MCF 10A (cell line): ENCODE data around the gene SCYGR7. TPM values are rescaled to one million over a fixed set of nuclear protein-coding genes. Genes with fewer than 3 reads are reported as not detected.

Source experiments
- Bru-seq: library from RNA; stranded (reverse); fragments of 400-500 nt; gene quantifications from one replicate; lab custom pipeline; 2021; lab: Mats Ljungman, UMichigan
- BruChase-seq, 2 experiments: library from RNA; stranded (reverse); fragments of 400-500 nt; gene quantifications; one replicate each; lab custom pipeline; 2021; lab: Mats Ljungman, UMichigan
- BruUV-seq: library from RNA; stranded (reverse); fragments of 400-500 nt; replicated peaks from 2 replicates; lab custom pipeline; 2021; lab: Mats Ljungman, UMichigan
- CTCF ChIA-PET: fragments of 300-600 bp; sonication (Branson Sonifier 250); formaldehyde crosslinking; extraction: SDS; loops from one replicate; lab custom pipeline; 2021; ENCODE audit warnings: antibody characterized with exemption, inconsistent platforms; lab: Yijun Ruan, JAX
- POLR2A ChIA-PET: fragments of 300-600, 350-650 bp; sonication (Branson Sonifier 250); formaldehyde crosslinking; extraction: SDS; loops from one replicate; lab custom pipeline; 2020; ENCODE audit warnings: antibody characterized with exemption, inconsistent platforms; lab: Yijun Ruan, JAX
- DNase-seq: peaks from one replicate; pipeline ENCODE4 v3.0.0-alpha.2; 2018; ENCODE audit not compliant: unreplicated experiment
- H3K27ac Mint-ChIP-seq: one replicate; pipeline ENCODE4 v1.8.0; 2022; ENCODE audit warnings: mild to moderate bottlenecking, low read depth, mixed read lengths; ENCODE audit not compliant: unreplicated experiment
- H3K27me3 Mint-ChIP-seq: one replicate; pipeline ENCODE4 v1.8.0; 2022; ENCODE audit warnings: mixed read lengths; ENCODE audit not compliant: insufficient read depth, unreplicated experiment
- H3K36me3 Mint-ChIP-seq: one replicate; pipeline ENCODE4 v1.8.0; 2022; ENCODE audit warnings: mild to moderate bottlenecking, moderate library complexity, mixed read lengths; ENCODE audit not compliant: insufficient read depth, unreplicated experiment
- H3K4me1 Mint-ChIP-seq: one replicate; pipeline ENCODE4 v1.8.0; 2022; ENCODE audit warnings: mixed read lengths; ENCODE audit not compliant: insufficient read depth, unreplicated experiment
- H3K4me3 Mint-ChIP-seq: one replicate; pipeline ENCODE4 v1.8.0; 2022; ENCODE audit warnings: mild to moderate bottlenecking, moderate library complexity, mixed read lengths; ENCODE audit not compliant: unreplicated experiment
- H3K9me3 Mint-ChIP-seq: one replicate; pipeline ENCODE4 v1.8.0; 2022; ENCODE audit warnings: mixed read lengths; ENCODE audit not compliant: unreplicated experiment
- CTCF ChIP-seq: fragments of 200-600 bp; IDR thresholded peaks from one replicate; pipeline ENCODE4 v1.8.0; 2022; ENCODE audit warnings: antibody characterized with exemption, mild to moderate bottlenecking; ENCODE audit not compliant: unreplicated experiment
- intact Hi-C: fragments of 100-400 bp; cut with micrococcal nuclease; formaldehyde crosslinking; loops from 2 replicates; pipeline ENCODE4 v1.14.1; 2022
- long read RNA-seq: library from polyadenylated mRNA; stranded (forward); transcript quantifications from one replicate; pipeline ENCODE4 v2.0.0, GENCODE V29; 2022
- total RNA-seq: library from RNA; stranded (reverse); gene quantifications from 2 replicates; pipeline ENCODE4 v1.2.3, GENCODE V29; 2022

SCYGR7 gene
- total RNA-seq: not detected in 2 replicates
- Bru-seq, nascent RNA: not detected
- BruChase-seq, experiment 1, labeled RNA remaining after a 6-hour chase: not detected
- BruChase-seq, experiment 2, labeled RNA remaining after a 2-hour chase: not detected
- long read RNA-seq: 0 reads

GRCh38 chr2:227728035-227728434 lies at the start of gene SCYGR7:
Gene SCYGR7, plus strand, starts transcription at chr2:227728335. Its CDS starts 0 bp downstream, at chr2:227728335.
- intact Hi-C loops: no loop called here
- no peaks in the 10 kb centered on the region for H3K36me3 Mint-ChIP-seq

GRCh38 chr2:227684258-227684657 lies 43.9 kb upstream of the SCYGR7 start:
- H3K4me1 Mint-ChIP-seq: no peaks in the 10 kb centered on the region
- no peak overlapping the region for H3K4me3 Mint-ChIP-seq
- H3K27me3 Mint-ChIP-seq: peaks cover 9% of the 10 kb centered on the region
- intact Hi-C loops: no loop called here
- peak; percentile 26 for DNase-seq
- no peaks in the 10 kb centered on the region for H3K9me3 Mint-ChIP-seq
- TF ChIP-seq CTCF: no peak
- BruUV-seq: no TSS peak
- POLR2A ChIA-PET: interaction anchor here (0.9 kb wide), 2 partner anchors 9 to 84 kb away, joined by 3 read pairs; no protein-coding TSS in a partner anchor
- CTCF ChIA-PET: interaction anchor here (0.6 kb wide), 1 partner anchor 209 kb away, joined by 4 read pairs; no protein-coding TSS in a partner anchor
- no peak overlapping the region for H3K27ac Mint-ChIP-seq
- no peaks in the 10 kb centered on the region for H3K36me3 Mint-ChIP-seq

More at GRCh38 chr2:227728035-227728434, at the start of gene SCYGR7:
- no peaks in the 10 kb centered on the region for H3K27me3 Mint-ChIP-seq
- no peak for DNase-seq
- POLR2A ChIA-PET: no interaction called here
- TF ChIP-seq CTCF: no peak
- CTCF ChIA-PET: no interaction called here
- BruUV-seq: no TSS peak
- H3K4me3 Mint-ChIP-seq: no peak within 1 kb of the TSS
- no peaks in the 10 kb centered on the region for H3K9me3 Mint-ChIP-seq
- H3K27ac Mint-ChIP-seq: no peak within 1 kb of the TSS
- H3K4me1 Mint-ChIP-seq: no peaks in the 10 kb centered on the region

- DNase-seq: no peak
- Mint-ChIP-seq H3K9me3 (no peaks in the 10 kb centered on the region), H3K4me1 (no peaks in the 10 kb centered on the region), H3K36me3 (no peaks in the 10 kb centered on the region), H3K27ac (no peak overlapping the region), H3K4me3 (no peak overlapping the region), H3K27me3 (peaks cover 24% of the 10 kb centered on the region)
- intact Hi-C loops: no loop called here
- POLR2A ChIA-PET: no interaction called here
- no peak for TF ChIP-seq CTCF
- CTCF ChIA-PET: interaction anchor here (1.6 kb wide), 1 partner anchor 29 kb away, joined by 5 read pairs; no protein-coding TSS in a partner anchor
- BruUV-seq: no TSS peak
These were observed 40.9 kb upstream of the SCYGR7 start for GRCh38 chr2:227687189-227687588.

- POLR2A ChIA-PET: interaction anchor here (0.6 to 0.7 kb wide), 3 partner anchors 128 to 224 kb away, joined by 3 read pairs; no protein-coding TSS in a partner anchor
- DNase-seq: peak; percentile 35
- Mint-ChIP-seq H3K4me1 (no peaks in the 10 kb centered on the region), H3K4me3 (no peak overlapping the region), H3K36me3 (no peaks in the 10 kb centered on the region), H3K27ac (no peak overlapping the region), H3K9me3 (no peaks in the 10 kb centered on the region), H3K27me3 (peaks cover 18% of the 10 kb centered on the region)
- intact Hi-C loops: no loop called here
- CTCF ChIA-PET: interaction anchor here (2.2 to 2.3 kb wide), 2 partner anchors 17 to 39 kb away, joined by 7 to 8 read pairs; no protein-coding TSS in a partner anchor
- TF ChIP-seq CTCF: no peak
- no TSS peak for BruUV-seq
These were observed 31.0 kb upstream of the SCYGR7 start for GRCh38 chr2:227696990-227697679.
